ENCODE results near the gene PLEKHG5.

The PLEKHG5 gene

GRCh38 chr1:6424619-6425593 is 66.6 kb downstream of the PLEKHG5 start, which contains the start of gene ESPN:
Gene ESPN, plus strand, starts transcription at chr1:6424776. Its CDS starts 180 bp downstream, at chr1:6424956.
- no peak for DNase-seq (ENCODE audit: low spot score)

GRCh38 chr1:6424000-6424565 is 67.4 kb downstream of the PLEKHG5 start:
- no peak for DNase-seq (ENCODE audit: low spot score)

GRCh38 chr1:6423321-6423999 is 68.0 kb downstream of the PLEKHG5 start:
- DNase-seq (ENCODE audit: low spot score): no peak

- DNase-seq (ENCODE audit: low spot score): no peak
Observed at GRCh38 chr1:6421266-6421665, 70.2 kb downstream of the PLEKHG5 start.

- DNase-seq (ENCODE audit: low spot score): no peak
Observed at GRCh38 chr1:6420454-6421042, 70.9 kb downstream of the PLEKHG5 start.

- no peak for DNase-seq (ENCODE audit: low spot score)
Observed at GRCh38 chr1:6419804-6420453, 71.5 kb downstream of the PLEKHG5 start, which contains the start of gene HES2. Gene HES2, minus strand, starts transcription at chr1:6419919. Its CDS starts 99 bp downstream, at chr1:6419820.

- no peak for DNase-seq (ENCODE audit: low spot score)
Observed at GRCh38 chr1:6419397-6419803, 72.1 kb downstream of the PLEKHG5 start.

- DNase-seq (ENCODE audit: low spot score): no peak
Observed at GRCh38 chr1:6418668-6419396, 72.6 kb downstream of the PLEKHG5 start.

- DNase-seq (ENCODE audit: low spot score): no peak
Observed at GRCh38 chr1:6417961-6418667, 73.4 kb downstream of the PLEKHG5 start.
